DMS153 treated with DMSO at 0.1 percent for 48 hours (cell line): ENCODE data around the gene TMEM233.

Source experiments
- DNase-seq: peaks from one replicate; lab custom pipeline; 2025; ENCODE audit not compliant: unreplicated experiment; lab: John Stamatoyannopoulos, UW

TMEM233 gene

GRCh38 chr12:119679081-119679480 is 85.5 kb downstream of the TMEM233 start:
- DNase-seq, result peak; percentile 60

GRCh38 chr12:119679490-119679889 is 85.9 kb downstream of the TMEM233 start:
- DNase-seq, result no peak

GRCh38 chr12:119681111-119681510 is 87.5 kb downstream of the TMEM233 start:
- DNase-seq, result no peak

GRCh38 chr12:119681728-119682638 is 88.4 kb downstream of the TMEM233 start:
- DNase-seq, result no peak

- DNase-seq, result no peak
Measured at GRCh38 chr12:119682639-119683252, 89.2 kb downstream of the TMEM233 start.

- DNase-seq, result no peak
Measured at GRCh38 chr12:119683413-119683812, 89.8 kb downstream of the TMEM233 start.

DNA sequence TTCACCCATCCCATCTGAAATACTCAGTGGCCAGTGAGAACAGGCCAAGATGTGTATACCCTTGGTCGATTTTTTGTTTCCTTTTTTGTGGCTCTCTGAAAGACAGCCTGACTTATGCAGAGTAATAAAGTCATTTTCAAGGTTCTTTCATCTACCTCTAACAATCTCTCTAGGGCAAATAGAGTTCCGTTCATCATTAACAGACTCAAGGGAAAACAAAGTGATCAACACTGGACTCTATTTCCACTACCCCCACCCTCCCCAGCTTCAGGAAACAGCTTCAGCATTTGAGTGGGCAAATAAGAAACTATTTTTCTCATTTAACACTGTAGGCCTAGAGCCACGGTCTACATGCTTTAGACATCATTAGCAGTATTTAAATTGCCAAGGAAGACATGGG is 90.2 kb downstream of the TMEM233 start:
- no peak for DNase-seq

- no peak for DNase-seq
Measured at GRCh38 chr12:119684711-119685369, 91.3 kb downstream of the TMEM233 start.

GRCh38 chr12:119685375-119685774 is 91.8 kb downstream of the TMEM233 start:
- DNase-seq, result no peak

GRCh38 chr12:119686355-119686754 is 92.8 kb downstream of the TMEM233 start:
- DNase-seq, result no peak

GRCh38 chr12:119686776-119687175 is 93.2 kb downstream of the TMEM233 start:
- no peak for DNase-seq

- no peak for DNase-seq
Measured at GRCh38 chr12:119687406-119687805, 93.8 kb downstream of the TMEM233 start.

- DNase-seq, result no peak
Measured at GRCh38 chr12:119687879-119688278, 94.3 kb downstream of the TMEM233 start.

DNA sequence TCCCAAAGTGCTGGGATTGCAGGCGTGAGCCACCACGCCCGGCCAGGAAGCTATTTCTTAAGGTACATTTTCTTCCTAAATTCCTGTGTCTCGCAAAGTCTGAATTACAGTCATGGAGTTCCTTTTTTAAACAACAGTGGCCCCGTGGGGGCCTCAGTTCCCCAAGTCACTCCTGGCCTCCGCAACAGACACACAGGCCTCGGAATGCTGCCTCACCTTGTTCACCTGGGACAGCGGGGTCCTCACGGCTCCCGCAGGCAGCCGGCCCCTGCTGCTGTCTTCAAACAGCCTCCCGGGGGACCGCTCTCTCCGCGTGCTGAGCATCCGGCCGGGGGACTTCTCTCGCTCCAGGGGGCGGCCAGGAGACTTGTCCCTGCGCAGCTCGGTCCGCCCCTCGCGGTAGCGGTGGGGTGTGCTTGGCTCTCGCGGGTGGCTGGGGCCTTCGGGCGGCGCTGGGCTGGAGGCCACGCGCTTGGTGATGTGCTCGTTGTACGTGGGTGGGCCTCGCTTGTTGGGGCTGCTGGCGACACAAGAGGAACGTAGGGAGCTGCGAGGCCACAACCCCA is 96.4 kb downstream of the TMEM233 start:
- no peak for DNase-seq

DNA sequence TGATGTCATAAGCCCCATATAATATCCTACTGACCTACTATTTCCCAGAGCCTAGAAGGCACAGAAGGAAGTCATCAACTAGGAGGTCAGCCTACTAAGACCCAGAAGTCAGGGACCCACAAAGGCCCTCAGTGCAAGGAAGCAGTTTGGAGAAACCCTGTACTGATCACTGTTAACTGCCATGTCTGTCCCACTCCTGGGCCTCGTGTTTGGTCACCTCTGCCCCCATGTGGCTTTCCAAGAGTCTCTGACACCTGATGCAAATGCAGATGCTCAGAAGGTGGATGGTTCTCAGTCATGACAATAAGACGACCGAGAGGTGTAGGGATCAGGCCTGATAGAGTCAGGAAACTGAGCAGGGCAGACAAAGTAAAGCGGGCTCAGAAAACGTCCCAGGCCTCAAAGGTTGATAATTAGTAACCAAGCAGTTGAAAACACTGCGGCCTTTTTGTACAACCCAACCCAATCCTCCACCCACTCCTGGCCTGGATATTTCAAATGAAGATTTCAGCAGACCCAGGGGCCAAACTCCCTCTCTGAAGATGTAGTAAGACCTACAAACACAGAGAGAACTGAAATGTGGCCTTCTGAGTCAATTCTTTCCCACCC is 97.7 kb downstream of the TMEM233 start:
- DNase-seq, result no peak

DNA sequence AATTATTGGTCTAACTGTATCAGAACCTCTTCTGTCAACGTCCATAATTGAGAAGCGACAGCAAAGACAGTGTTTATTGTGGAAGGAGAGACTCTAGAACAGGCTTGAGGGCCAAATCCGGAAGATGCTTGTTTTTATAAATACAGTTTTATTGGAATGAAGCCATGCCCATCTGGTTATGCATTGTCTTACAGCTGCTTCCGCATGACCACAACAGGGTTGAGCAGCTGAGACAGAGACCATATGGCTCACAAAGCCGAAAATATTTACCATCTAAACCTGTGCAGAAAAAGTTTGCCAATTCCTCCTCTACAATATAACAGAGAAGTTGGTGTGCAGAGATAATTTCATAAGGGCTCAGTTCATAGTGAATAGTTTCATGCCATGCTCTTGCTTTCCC is 98.8 kb downstream of the TMEM233 start:
- no peak for DNase-seq
